Mammary epithelial cell (primary cell): ENCODE data around the gene COMMD1.

Source experiments
- EZH2 ChIP-seq: IDR thresholded peaks from 2 replicates; pipeline ENCODE4 v1.6.1; 2012; ENCODE audit warnings: low read length, inconsistent platforms, borderline replicate concordance
- TF ChIP-seq, protein P1 (sequence below), 2 donors: IDR thresholded peaks in 1 of 2; conservative IDR thresholded peaks in 1 of 2; 2 replicates each; pipeline ENCODE4 v1.5.1; 2011 to 2012; ENCODE audit warnings: inconsistent platforms in 2 of 2, low read length in 2 of 2, mild to moderate bottlenecking in 2 of 2, control low read depth in 1 of 2, low read depth in 1 of 2; ENCODE audit not compliant: insufficient read depth in 1 of 2; ENCODE audit errors: extremely low read depth in 1 of 2

GRCh38 chr2:62099523-62100175, 194.2 kb downstream of the COMMD1 start:
- TF ChIP-seq, protein P1, sequence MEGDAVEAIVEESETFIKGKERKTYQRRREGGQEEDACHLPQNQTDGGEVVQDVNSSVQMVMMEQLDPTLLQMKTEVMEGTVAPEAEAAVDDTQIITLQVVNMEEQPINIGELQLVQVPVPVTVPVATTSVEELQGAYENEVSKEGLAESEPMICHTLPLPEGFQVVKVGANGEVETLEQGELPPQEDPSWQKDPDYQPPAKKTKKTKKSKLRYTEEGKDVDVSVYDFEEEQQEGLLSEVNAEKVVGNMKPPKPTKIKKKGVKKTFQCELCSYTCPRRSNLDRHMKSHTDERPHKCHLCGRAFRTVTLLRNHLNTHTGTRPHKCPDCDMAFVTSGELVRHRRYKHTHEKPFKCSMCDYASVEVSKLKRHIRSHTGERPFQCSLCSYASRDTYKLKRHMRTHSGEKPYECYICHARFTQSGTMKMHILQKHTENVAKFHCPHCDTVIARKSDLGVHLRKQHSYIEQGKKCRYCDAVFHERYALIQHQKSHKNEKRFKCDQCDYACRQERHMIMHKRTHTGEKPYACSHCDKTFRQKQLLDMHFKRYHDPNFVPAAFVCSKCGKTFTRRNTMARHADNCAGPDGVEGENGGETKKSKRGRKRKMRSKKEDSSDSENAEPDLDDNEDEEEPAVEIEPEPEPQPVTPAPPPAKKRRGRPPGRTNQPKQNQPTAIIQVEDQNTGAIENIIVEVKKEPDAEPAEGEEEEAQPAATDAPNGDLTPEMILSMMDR (conservative IDR thresholded peaks at IDR 0.05 in 1 of 2, IDR thresholded peaks at IDR 0.05 in 1 of 2; ENCODE audit: extremely low read depth in 1 of 2, insufficient read depth in 1 of 2, low read depth in 1 of 2, low read length in 2 of 2): no peak
- no peak for TF ChIP-seq EZH2
